MM.1S (cell line): ENCODE results near the gene LRRTM4.

ENCODE experiments used
- EZH2 ChIP-seq: fragments of 300-600 bp; sonication (generic); optimal IDR thresholded peaks from 2 replicates; pipeline ENCODE3; 2017; ENCODE audit warnings: low read depth, mild to moderate bottlenecking, antibody characterized with exemption, low read length, mixed read lengths
- EZH2phosphoT487 ChIP-seq: fragments of 300-600 bp; sonication (generic); IDR thresholded peaks from 2 replicates; pipeline ENCODE4 v1.6.1; 2018; ENCODE audit warnings: antibody characterized with exemption, low read length
- TF ChIP-seq, protein P1 (sequence below): fragments of 300-600 bp; sonication (generic); IDR thresholded peaks from 2 replicates; pipeline ENCODE4 v1.5.1; 2016; ENCODE audit warnings: antibody characterized with exemption, low read length, mixed read lengths

DNA sequence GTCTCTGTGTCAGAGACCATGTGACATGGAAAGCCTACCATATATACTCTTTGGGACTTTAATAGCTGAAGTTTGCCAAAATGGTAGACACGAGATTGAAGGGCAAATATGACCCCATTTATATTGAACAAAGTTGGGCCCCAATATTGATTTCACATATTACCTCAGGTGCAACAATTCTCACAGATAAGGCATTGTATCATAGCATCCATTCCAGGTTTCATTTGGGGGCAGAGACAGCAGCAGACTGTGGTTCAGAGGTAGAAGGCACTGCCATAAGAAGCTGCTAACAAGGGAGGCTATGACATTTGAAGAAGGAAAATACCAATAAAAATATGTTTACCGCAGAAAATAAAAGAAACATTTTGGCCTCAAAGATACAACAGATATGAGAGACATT is 419.2 kb downstream of the LRRTM4 start:
- TF ChIP-seq, protein P1, sequence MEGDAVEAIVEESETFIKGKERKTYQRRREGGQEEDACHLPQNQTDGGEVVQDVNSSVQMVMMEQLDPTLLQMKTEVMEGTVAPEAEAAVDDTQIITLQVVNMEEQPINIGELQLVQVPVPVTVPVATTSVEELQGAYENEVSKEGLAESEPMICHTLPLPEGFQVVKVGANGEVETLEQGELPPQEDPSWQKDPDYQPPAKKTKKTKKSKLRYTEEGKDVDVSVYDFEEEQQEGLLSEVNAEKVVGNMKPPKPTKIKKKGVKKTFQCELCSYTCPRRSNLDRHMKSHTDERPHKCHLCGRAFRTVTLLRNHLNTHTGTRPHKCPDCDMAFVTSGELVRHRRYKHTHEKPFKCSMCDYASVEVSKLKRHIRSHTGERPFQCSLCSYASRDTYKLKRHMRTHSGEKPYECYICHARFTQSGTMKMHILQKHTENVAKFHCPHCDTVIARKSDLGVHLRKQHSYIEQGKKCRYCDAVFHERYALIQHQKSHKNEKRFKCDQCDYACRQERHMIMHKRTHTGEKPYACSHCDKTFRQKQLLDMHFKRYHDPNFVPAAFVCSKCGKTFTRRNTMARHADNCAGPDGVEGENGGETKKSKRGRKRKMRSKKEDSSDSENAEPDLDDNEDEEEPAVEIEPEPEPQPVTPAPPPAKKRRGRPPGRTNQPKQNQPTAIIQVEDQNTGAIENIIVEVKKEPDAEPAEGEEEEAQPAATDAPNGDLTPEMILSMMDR, result no peak
- TF ChIP-seq EZH2phosphoT487, result no peak
- no peak for TF ChIP-seq EZH2
